ENCODE measurements around the gene EPHB2.

The EPHB2 gene

DNA sequence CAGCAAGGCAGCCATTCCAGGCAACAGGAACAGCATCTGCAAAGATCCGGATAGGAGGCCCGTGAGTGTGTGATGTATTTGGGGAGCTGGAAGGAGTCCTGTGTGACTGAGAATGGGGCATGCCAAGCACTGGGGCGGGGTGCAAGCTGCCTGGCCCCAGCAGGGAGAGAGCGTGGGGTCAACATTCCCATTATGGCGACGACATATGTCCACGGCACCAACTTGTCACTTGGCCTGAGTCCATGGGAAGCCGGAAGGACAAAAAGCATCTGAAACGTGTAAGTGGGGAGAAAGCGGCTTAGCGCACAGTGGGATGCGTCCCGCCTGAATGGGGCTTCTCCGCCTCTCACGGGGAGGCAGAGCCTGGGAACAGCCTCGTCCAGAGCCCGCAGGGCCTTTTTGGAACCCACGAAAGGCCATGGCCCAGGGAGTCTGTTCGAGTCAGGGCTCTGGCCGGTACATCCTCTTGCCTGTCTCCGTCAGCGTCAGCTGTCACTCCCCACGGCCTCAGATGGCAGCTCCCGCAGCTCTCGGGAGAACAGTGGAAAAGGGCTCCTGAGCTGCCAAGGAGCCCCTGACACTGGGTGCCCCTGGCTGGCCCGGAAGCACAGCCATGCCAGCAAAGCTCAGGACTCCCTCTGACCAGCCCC lies 12.4 kb downstream of the EPHB2 start:
- no peak for DNase-seq

DNA sequence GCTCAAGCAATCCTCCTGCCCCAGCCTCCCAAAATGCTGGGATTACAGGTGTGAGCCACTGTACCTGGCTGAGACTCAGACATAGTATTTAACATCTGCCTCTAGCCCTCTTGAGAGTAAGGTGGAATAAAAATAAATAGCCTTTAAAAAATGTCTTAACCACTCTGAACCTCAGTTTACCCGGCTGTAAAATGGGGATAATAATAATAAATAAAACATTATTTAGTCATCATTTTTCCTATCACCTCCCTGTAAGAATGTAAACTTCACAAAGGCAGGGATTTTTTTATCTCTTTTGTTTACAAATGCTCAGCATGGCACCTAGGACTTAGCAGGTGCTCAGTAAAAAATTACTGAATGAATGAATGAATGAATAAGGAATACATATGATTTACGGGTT lies 17.2 kb downstream of the EPHB2 start:
- DNase-seq: no peak

DNA sequence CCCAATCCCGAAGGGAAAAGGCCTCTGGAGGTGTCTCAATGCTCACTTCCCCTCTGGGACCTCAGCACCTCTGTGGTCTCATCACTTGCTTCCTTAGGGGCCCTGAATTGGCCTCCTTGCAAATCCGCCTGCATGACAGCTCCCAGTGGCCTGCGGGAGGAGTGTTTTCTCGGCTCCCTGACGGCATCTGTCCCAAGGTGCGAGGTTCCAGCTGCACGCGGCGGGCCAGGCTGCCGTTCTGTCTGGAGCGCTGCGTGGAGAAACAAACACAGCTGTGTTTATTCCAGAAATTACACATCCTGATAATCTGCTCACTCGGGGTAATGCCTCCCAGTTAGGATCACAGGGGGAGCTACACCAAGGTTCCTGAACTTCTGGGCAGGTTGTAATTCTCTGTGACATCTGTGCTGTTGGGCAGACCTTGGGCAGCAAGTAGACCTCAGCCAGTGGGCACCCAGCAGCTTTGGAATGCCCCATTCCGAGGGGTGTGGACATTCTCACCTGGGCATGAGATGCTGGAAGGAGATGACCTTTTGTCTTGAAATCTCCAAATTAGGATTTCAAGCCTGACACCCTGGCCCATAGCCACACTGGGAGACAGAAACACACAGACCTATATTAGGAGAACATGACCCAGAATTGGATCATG lies 18.2 kb downstream of the EPHB2 start:
- no peak for DNase-seq

- no peak for DNase-seq
Measured at GRCh38 chr1:22729400-22729773, 18.7 kb downstream of the EPHB2 start.

DNA sequence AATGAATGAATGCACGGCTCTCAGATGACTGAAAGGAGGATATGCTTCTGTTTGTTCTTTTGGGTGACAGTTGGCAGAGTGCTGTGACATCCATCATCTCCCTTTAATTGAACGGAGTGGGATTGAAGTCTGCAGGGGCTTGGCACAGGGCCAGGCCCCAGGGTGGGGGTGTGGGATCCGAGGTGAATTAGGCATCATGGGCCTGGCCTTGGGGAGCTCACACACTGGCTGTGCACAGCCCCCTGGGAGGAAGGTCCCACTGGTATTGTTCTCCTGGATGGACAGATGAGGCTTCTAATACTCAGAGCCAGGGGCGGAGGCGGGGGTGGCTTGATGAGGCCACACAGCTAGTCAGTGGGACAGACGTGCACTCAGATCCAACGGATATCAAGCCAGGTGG lies 19.3 kb downstream of the EPHB2 start:
- no peak for DNase-seq

- no peak for DNase-seq
Measured at GRCh38 chr1:22731924-22732720, 21.5 kb downstream of the EPHB2 start.

DNA sequence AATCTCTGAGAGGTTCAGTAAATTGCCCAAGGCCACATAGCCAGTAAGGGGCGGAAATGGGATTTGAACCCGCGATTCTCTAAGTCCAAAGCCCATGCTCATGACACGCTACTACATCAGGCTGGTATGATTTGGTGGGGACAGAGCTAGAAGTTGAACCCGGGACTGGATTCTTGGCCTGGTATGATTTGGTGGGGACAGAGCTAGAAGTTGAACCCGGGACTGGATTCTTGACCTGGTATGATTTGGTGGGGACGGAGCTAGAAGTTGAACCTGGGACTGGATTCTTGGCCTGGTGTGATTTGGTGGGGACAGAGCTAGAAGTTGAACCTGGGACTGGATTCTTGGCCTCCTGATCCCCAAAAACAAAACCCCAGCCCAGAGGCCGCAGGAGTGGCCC lies 23.0 kb downstream of the EPHB2 start:
- DNase-seq: no peak

DNA sequence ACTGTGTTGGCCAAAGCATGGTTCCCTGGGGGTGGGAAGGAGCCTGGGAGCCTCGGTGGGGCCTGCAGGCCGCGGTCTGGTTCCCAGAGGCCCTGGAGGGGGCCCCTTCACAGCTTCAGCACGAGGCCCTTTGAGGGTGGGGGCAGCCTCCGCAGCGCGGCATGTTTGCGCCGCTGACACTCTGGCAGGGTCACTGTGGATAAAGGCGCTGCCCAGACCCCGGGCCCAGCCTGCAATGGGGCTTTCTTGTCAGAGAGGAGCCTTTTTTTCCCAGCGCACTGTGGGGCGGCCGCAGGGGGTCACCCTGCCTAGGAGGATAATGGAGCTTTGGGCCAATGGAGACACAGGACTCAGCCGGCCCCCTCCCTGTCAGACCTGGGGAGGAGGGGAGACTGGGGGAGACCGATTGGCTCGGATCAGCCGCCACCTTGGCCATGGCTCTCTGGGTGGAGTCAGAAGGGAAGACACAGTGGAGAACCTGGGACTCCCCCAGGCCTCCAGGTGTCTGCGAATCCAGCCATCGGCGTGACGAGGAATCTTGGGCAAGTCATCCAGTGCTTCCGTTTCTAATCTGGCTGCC lies 26.0 kb downstream of the EPHB2 start:
- no peak for DNase-seq

DNA sequence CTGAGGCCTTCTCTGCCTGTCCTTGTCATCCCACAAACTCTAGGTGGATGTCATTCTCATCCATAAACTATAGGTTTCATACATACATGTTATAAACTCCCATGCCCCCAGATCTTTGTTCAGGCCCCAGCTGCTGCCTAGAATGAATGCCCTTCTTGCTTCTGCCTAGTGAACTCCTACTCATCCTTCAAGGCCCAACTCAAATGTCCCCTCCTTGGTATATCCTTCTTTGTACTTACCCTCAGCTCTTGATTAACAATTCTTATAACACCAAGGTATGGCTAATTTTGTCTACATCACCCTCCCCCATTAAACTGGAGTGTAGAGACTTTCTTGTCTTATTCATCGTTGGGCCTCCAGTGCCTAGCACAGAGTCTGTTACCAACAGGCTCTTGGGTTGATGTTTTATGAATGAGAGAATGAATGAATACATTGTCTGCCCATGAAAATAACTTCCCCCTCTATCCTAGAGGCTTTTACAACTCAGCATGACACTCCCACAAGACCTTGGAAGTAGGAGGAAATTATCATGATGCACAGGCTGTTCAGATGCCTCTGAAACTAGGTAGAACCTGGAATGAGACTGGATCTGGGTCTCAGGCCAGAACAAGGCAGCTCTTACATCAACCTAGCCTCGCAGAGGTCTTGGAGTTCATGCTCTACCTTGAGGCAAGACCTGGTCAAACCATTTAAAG lies 26.9 kb downstream of the EPHB2 start:
- no peak for DNase-seq

- DNase-seq: no peak
Measured at GRCh38 chr1:22738069-22738435, 27.4 kb downstream of the EPHB2 start.

DNA sequence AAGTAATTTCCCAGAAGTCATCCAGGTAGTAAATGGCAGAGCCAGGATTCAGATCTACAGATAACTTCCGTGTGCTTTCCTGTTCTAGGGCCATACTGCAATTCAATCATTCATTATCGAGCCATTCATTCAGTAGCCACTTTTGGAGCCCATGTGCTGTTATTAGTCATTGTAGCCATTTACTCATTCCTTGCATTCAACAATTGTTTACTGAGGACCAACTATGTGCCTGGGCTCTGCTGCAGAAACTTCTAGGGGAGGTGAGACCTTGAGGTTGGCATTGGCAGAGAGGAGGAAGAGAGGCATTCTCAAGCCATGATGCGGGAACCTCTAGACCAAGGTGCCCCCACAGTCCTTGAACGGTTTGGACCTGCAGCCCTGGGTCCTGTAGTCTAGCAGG lies 27.9 kb downstream of the EPHB2 start:
- no peak for DNase-seq

- no peak for DNase-seq
Measured at GRCh38 chr1:22739648-22740385, 29.2 kb downstream of the EPHB2 start.

DNA sequence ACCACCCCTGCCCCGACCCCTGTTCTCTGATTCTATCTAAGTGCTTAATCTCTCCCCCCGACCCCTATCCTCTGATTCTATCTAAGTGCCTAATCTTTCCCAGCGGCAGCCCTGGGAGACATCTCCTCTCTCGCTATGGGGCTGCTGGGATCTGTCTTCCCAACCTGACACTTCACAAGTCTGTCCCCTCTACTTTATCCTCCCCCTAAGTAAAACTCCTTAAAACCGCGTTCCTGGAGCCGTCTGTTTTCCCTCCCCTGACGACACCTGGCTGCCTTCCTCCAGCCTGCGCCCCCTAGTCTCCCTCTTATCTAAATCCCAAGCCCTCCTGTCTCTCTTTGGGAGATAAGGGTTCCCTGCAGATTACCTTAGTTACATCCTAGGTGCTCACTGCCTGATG lies 30.5 kb downstream of the EPHB2 start:
- DNase-seq: no peak

- no peak for DNase-seq
Measured at GRCh38 chr1:22745669-22746585, 35.3 kb downstream of the EPHB2 start.

DNA sequence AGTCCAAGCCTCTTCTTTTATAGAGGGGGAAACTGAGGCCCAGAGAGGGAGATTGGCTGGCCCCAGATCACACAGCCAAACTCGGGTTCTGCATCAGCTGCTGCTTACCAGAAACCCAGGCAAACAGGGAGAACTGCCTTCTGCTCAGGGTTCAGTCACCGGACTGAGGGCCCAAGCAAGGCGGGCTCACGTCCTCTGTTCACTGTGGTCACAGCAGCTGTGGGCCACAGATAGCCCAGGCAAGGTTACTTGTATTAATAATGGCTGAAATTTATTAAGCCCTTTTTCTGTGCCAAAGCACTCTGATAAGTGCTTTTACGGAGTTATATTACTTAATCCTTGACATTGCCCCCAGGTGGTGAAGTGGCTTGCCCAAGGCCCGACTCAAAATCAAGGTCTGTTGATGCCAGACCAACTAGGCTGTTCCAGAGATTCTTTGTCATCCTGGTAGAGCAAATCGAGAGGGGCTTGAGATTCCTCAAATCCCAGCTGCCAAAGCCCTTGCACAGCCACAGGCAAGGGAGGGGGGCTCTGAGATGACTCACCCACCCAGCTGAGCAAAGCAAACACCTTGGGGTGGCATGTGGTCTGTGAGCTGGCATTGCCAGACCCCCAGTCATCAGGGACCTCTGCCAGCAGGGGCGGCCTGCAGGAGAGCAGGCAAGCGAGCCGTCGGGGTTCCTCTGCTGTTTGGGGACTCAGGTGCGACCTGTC lies 36.5 kb downstream of the EPHB2 start:
- DNase-seq: no peak

GRCh38 chr1:22747735-22748073 lies 37.1 kb downstream of the EPHB2 start:
- DNase-seq: no peak

- DNase-seq: no peak
Measured at GRCh38 chr1:22749503-22749902, 38.9 kb downstream of the EPHB2 start.

DNA sequence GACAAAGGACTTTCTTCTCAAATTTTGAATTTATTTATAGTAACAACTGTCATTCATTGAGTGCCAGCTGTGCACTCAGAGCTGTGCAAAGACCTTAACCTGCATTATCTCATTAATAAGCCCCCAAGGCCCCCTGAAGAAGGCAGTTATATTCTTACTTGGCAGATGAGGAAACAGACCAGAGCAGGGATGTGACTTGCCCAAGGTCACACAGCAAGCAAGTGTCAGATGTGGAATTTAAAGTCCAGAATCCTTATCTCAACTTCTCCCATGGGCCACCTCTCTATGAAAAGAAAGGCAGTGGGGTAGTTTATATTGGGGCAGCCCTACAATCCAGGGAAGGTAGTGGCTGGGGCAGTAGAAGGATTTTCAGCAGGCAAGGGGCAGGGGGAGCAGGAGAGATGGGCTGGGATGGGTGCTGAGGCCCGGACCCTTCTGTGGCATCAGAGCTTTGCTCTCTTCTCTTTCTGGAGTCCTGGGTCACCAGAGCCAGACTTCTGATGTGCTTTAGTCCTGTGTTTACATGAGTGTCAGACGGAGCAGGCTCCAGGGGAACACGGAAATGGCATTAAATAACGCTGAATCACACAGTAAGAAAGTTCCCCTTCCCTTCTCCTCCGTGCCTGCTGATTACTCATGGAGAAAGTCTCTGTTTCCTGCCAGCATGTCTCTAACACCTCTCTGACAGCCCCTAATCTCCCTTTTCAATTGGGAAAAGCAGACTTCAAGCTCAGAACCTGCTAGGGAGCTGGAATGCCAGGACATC lies 39.5 kb downstream of the EPHB2 start:
- no peak for DNase-seq

GRCh38 chr1:22750685-22751051 lies 40.0 kb downstream of the EPHB2 start:
- no peak for DNase-seq

DNA sequence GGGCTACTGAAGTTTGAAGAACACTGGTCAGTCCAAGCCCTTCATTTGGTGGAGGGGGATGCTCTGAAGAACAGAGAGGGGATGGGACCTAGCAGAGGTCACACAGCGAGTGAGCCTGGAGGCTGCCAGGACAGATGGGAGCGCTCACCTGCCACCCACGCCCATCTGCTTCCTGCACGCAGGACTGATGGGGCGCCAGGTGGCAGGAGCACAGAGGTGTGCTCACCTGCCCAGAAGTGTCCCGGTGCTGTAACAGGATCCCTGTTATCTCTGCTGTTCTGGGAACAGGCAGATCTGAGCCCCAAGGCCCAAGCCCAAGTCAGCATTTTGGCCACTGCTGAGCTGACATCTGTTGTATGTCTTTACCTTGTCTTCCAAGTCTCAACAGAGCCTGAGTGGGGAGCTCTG lies 40.5 kb downstream of the EPHB2 start:
- no peak for DNase-seq

Measured in activated naive CD4-positive, alpha-beta T cell (primary cell).